KMS-11 (cell line): ENCODE results near the gene LORICRIN.
"Not testable (repeated sequence)": the region's sequence is repeated elsewhere in the genome, so short reads cannot be mapped to it uniquely, and the experiment has no call there.

Experiments
- H2AFZ ChIP-seq: fragments of 200-600 bp; sonication (generic); 2 replicates; pipeline ENCODE4 v1.6.1; 2016; ENCODE audit warnings: antibody characterized with exemption, mixed run types, low read depth
- H3K27ac ChIP-seq: fragments of 200-600 bp; sonication (generic); 2 replicates; pipeline ENCODE4 v1.6.1; 2016; ENCODE audit warnings: mild to moderate bottlenecking, mixed run types
- H3K27me3 ChIP-seq: fragments of 200-600 bp; sonication (generic); 2 replicates; pipeline ENCODE4 v1.6.1; 2017; ENCODE audit warnings: mild to moderate bottlenecking, low read depth, mixed run types, moderate library complexity; ENCODE audit not compliant: insufficient read depth
- H3K36me3 ChIP-seq: fragments of 200-600 bp; sonication (generic); 2 replicates; pipeline ENCODE4 v1.6.1; 2017; ENCODE audit warnings: mild to moderate bottlenecking, mixed run types; ENCODE audit not compliant: insufficient read depth
- H3K4me1 ChIP-seq: fragments of 200-600 bp; sonication (generic); 2 replicates; pipeline ENCODE4 v1.6.1; 2016; ENCODE audit warnings: mild to moderate bottlenecking, low read depth, mixed run types; ENCODE audit not compliant: poor library complexity, severe bottlenecking
- H3K4me2 ChIP-seq: fragments of 200-600 bp; sonication (generic); 2 replicates; pipeline ENCODE4 v1.7.0; 2016; ENCODE audit warnings: mild to moderate bottlenecking, mixed run types
- H3K4me3 ChIP-seq: fragments of 200-600 bp; sonication (generic); IDR thresholded peaks from 2 replicates; pipeline ENCODE4 v1.6.1; 2017; ENCODE audit warnings: low read depth, low read length, mixed read lengths; ENCODE audit not compliant: insufficient read depth
- H3K79me2 ChIP-seq: fragments of 200-600 bp; sonication (generic); 2 replicates; pipeline ENCODE4 v1.6.1; 2016; ENCODE audit warnings: low read depth, mixed run types; ENCODE audit not compliant: insufficient read depth
- H3K9ac ChIP-seq: fragments of 200-600 bp; sonication (generic); 2 replicates; pipeline ENCODE4 v1.6.1; 2016; ENCODE audit warnings: mild to moderate bottlenecking, mixed run types
- H4K20me1 ChIP-seq: fragments of 200-600 bp; sonication (generic); 2 replicates; pipeline ENCODE4 v1.6.1; 2016; ENCODE audit warnings: mild to moderate bottlenecking, mixed run types; ENCODE audit not compliant: insufficient read depth
- TF ChIP-seq, protein P1 (sequence below): fragments of 200-600 bp; sonication (generic); conservative IDR thresholded peaks from 2 replicates; pipeline ENCODE4 v1.6.1; 2017; ENCODE audit warnings: low read depth, mild to moderate bottlenecking, antibody characterized with exemption, low read length, moderate library complexity, mixed read lengths

LORICRIN gene

GRCh38 chr1:153217212-153217611 is 42.3 kb upstream of the LORICRIN start, which contains the start of gene PRR9:
Gene PRR9 (plus strand): TSS chr1:153217584. CDS start chr1:153218145, 561 bp downstream.
- H3K4me1 ChIP-seq: no peaks in the 10 kb centered on the region
- no peaks in the 10 kb centered on the region for H4K20me1 ChIP-seq
- TF ChIP-seq, protein P1, sequence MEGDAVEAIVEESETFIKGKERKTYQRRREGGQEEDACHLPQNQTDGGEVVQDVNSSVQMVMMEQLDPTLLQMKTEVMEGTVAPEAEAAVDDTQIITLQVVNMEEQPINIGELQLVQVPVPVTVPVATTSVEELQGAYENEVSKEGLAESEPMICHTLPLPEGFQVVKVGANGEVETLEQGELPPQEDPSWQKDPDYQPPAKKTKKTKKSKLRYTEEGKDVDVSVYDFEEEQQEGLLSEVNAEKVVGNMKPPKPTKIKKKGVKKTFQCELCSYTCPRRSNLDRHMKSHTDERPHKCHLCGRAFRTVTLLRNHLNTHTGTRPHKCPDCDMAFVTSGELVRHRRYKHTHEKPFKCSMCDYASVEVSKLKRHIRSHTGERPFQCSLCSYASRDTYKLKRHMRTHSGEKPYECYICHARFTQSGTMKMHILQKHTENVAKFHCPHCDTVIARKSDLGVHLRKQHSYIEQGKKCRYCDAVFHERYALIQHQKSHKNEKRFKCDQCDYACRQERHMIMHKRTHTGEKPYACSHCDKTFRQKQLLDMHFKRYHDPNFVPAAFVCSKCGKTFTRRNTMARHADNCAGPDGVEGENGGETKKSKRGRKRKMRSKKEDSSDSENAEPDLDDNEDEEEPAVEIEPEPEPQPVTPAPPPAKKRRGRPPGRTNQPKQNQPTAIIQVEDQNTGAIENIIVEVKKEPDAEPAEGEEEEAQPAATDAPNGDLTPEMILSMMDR: no peak
- no peak within 1 kb of the TSS for H3K4me3 ChIP-seq
- no peaks in the 10 kb centered on the region for H3K36me3 ChIP-seq
- no peaks in the 10 kb centered on the region for H3K79me2 ChIP-seq
- no peak within 1 kb of the TSS for H3K27ac ChIP-seq
- H2AFZ ChIP-seq: no peak within 1 kb of the TSS
- no peaks in the 10 kb centered on the region for H3K27me3 ChIP-seq
- H3K4me2 ChIP-seq: no peak within 1 kb of the TSS
- no peak within 1 kb of the TSS for H3K9ac ChIP-seq

DNA sequence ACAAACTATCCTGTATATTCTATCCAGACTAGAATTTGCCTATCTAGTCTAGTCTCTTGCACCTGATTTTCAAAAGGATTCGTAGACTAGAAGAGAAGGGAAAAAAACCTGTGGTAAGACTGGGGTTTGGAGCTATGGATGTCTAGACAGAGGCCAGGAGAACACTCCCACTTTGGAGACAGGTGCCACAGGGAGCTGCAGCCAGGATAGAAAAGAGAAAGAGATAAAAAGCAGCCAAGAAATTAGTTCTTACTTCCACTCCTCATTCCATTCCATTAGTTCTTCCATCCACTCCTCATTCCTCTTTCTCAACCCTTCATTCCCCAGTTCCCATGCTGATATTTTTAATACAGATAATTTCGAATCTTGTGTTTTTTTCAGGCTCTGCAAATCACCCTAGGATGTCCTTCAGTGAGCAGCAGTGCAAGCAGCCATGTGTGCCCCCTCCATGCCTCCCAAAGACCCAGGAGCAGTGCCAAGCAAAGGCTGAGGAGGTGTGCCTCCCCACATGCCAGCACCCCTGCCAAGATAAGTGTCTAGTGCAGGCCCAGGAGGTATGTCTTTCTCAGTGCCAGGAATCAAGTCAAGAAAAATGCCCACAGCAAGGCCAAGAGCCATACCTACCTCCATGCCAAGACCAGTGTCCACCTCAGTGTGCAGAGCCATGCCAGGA is 41.6 kb upstream of the LORICRIN start:
- no peak overlapping the region for H2AFZ ChIP-seq
- no peak overlapping the region for H3K4me2 ChIP-seq
- H3K27me3 ChIP-seq: no peaks in the 10 kb centered on the region
- H3K36me3 ChIP-seq: no peaks in the 10 kb centered on the region
- H3K9ac ChIP-seq: no peak overlapping the region
- H3K27ac ChIP-seq: no peak overlapping the region
- no peaks in the 10 kb centered on the region for H4K20me1 ChIP-seq
- H3K4me1 ChIP-seq: no peaks in the 10 kb centered on the region
- TF ChIP-seq, protein P1: no peak
- no peak overlapping the region for H3K4me3 ChIP-seq
- no peaks in the 10 kb centered on the region for H3K79me2 ChIP-seq

DNA sequence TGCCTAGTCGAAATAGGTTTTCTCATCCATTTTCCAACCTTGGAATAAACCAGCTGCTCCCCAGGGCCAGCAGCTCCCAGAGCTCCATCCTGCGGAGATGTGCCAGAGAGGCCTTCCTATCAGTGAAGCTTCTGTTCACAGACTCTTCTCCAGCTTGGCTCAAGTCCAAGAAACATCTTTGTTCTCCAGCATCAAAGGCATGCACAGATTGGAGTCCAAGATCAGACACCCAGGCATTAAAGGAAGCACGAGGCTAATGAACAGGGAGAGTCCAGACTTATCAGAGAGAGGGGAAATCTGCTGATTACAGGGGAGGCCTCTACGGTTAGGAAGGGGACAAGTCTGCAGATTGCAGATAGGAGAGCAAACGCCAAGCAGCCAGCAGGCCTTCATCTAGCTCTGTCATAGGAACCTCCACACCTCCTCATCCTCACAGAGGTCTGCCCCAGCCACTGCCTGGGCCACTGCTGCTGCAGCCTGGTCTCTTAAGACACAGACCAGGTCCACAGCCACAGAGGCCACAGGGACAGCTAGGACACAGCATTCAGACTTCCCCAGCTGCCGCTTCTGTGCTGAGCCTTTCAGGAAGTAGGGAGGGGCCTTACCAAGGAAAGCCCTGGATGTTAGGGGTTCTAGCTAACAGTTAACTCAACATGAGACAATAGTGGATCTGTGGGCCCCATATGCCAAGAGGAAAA is 38.7 kb upstream of the LORICRIN start:
- Histone ChIP-seq H3K9ac (no peak overlapping the region), H3K4me1 (peaks cover 9% of the 10 kb centered on the region), H3K4me2 (no peak overlapping the region), H3K27me3 (no peaks in the 10 kb centered on the region), H2AFZ (no peak overlapping the region), H3K36me3 (no peaks in the 10 kb centered on the region), H4K20me1 (no peaks in the 10 kb centered on the region), H3K27ac (no peak overlapping the region), H3K79me2 (no peaks in the 10 kb centered on the region), H3K4me3 (no peak overlapping the region)
- TF ChIP-seq, protein P1: no peak

- not testable (repeated sequence) for H3K4me1 ChIP-seq, H3K27me3 ChIP-seq, H3K27ac ChIP-seq, H3K79me2 ChIP-seq, H4K20me1 ChIP-seq, H3K36me3 ChIP-seq
- Histone ChIP-seq H2AFZ (peak overlapping the region; percentile 83), H3K9ac (peak overlapping the region; percentile 29; the same call in 1 of the 2 replicates), H3K4me2 (peak overlapping the region; percentile 65), H3K4me3 (peak overlapping the region; percentile 97)
- TF ChIP-seq, protein P1: peak; percentile 99
Observed at GRCh38 chr1:153223040-153223891, 36.2 kb upstream of the LORICRIN start.
